Right lobe of liver (tissue), 6 donors: Measurements from ENCODE around the gene KAT6B. TPM values are rescaled to one million over a fixed set of nuclear protein-coding genes. Genes with fewer than 3 reads are reported as not detected.
"Not testable (repeated sequence)": the region's sequence is repeated elsewhere in the genome, so short reads cannot be mapped to it uniquely, and the experiment has no call there.

ENCODE experiments used
- ATAC-seq, 4 donors: fragments of 200-7000 bp; cut with Tn5 transposase; one replicate each; pipeline ENCODE4 v1.9.1; 2020; ENCODE audit warnings: mild to moderate bottlenecking in 4 of 4, moderate library complexity in 4 of 4
- DNase-seq, 3 donors: peaks; one replicate each; pipeline ENCODE4 v3.0.0-alpha.2; 2020
- H3K27ac ChIP-seq, 3 donors: fragments of 200-600 bp; one replicate each; pipeline ENCODE4 v1.8.0; 2022
- H3K27me3 ChIP-seq, 2 donors: fragments of 200-600 bp; one replicate each; pipeline ENCODE4 v1.8.0; 2022
- H3K36me3 ChIP-seq, 4 donors: fragments of 200-600 bp; sonication (generic) in 1 of 4; one replicate each; pipeline versions ENCODE4 v1.5.1 to v1.8.0; 2017 to 2022; ENCODE audit warnings: control low read depth in 1 of 4
- H3K4me1 ChIP-seq, 4 donors: fragments of 200-600 bp; sonication (generic) in 1 of 4; one replicate each; pipeline versions ENCODE4 v1.5.1 to v1.8.0; 2017 to 2022; ENCODE audit warnings: control low read depth in 1 of 4
- H3K4me3 ChIP-seq, 3 donors: fragments of 200-600 bp; one replicate each; pipeline ENCODE4 v1.8.0; 2022
- H3K9me3 ChIP-seq, 4 donors: fragments of 200-600 bp; sonication (generic) in 1 of 4; one replicate each; pipeline versions ENCODE4 v1.5.1 to v1.8.0; 2017 to 2022; ENCODE audit warnings: control low read depth in 1 of 4
- CTCF ChIP-seq, 4 donors: fragments of 200-600 bp in 3 of 4; fragments of 450-650 bp in 1 of 4; IDR thresholded peaks; one replicate each; pipeline versions ENCODE4 v1.5.1 to v1.8.0; 2016 to 2022; ENCODE audit warnings: antibody characterized with exemption in 4 of 4, mild to moderate bottlenecking in 2 of 4
- POLR2A ChIP-seq: fragments of 450-650 bp; IDR thresholded peaks from one replicate; pipeline ENCODE4 v1.6.1; 2017; ENCODE audit warnings: antibody characterized with exemption, mild to moderate bottlenecking
- WGBS: methylation state at CpG from one replicate; pipeline ENCODE4 v1.1.6; 2018; ENCODE audit warnings: low coverage, low lambda C conversion rate; ENCODE audit not compliant: insufficient coverage; ENCODE audit errors: missing lambda C conversion rate; 5-methylcytosine and 5-hydroxymethylcytosine counted together
- intact Hi-C, 2 donors: fragments of 100-400 bp; cut with DNase I; formaldehyde crosslinking; loops; one replicate each; pipeline versions ENCODE4 v1.11.2 to v1.14.1; 2022
- total RNA-seq, 6 experiments: library from RNA; depleted of rRNA in 2 of 6; stranded (reverse); fragments of >200 nt in 2 of 6; fragmentation: NEBNext Ultra II Directional in 3 of 6; extraction: Animal tissue kit (Norgen Biotek cat#: 25700) in 3 of 6; gene quantifications; one replicate each; pipeline versions ENCODE4 v1.1.0 to v1.2.4, GENCODE V29; 2016 to 2023
- donor health status: DM: no; HTN: yes; CAD: no.
- donor health status: DM: no; HTN: no; CAD: no.
- donor health status: DM: no; HTN: no; CAD: no.
- donor health status: DM: no; HTN: yes; CAD: no.
- donor health status: DM: no; HTN: yes; CAD: no.

KAT6B gene
- total RNA-seq, 6 experiments from 2014 or later: 9.2 to 17.1 (median 10.3) TPM

GRCh38 chr10:74889662-74889998 lies 63.2 kb downstream of the KAT6B start:
- intact Hi-C loops: no loop called here
- Histone ChIP-seq H3K9me3 (no peaks in the 10 kb centered on the region), H3K4me1 (peaks cover 0 to 17% (median 0%) of the 10 kb centered on the region in 4 donors), H3K27ac (no peak overlapping the region), H3K36me3 (no peaks in the 10 kb centered on the region), H3K4me3 (no peak overlapping the region), H3K27me3 (no peaks in the 10 kb centered on the region)
- DNase-seq (no peak), ATAC-seq (peak; percentile 8 to 21 (median 10))
- no peak for TF ChIP-seq POLR2A
- TF ChIP-seq CTCF (IDR thresholded peaks at IDR 0.05): peak in 1 of 4 donors; percentile 1

DNA sequence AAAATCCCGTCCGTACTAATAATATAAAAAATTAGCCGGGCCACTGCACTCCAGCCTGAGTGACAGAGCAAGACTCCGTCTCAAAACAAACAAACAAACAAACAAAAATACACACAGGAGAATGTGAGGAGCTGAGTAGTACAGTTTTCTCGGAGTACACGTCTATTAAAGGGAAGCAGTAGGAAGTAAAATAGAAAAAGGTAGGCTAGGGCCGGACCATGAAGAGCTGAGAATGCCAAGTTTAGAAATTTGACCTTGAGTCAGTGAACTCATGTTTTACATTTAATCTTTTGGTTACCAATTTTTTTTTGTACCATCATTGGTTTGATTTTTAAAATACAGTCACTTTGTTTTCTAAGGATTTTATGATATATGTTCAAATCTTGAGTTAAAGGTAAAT lies 64.1 kb downstream of the KAT6B start:
- intact Hi-C loops: no loop called here
- no peak overlapping the region for H3K27ac ChIP-seq
- no peaks in the 10 kb centered on the region for H3K27me3 ChIP-seq
- H3K9me3 ChIP-seq: no peaks in the 10 kb centered on the region
- DNase-seq: no peak
- peak in 1 of 4 donors; percentile 35 for ATAC-seq
- H3K36me3 ChIP-seq: no peaks in the 10 kb centered on the region
- H3K4me3 ChIP-seq: no peak overlapping the region
- WGBS: 59% methylated on average over 7 of the region's 7 CpGs
- peaks cover 0 to 17% (median 0%) of the 10 kb centered on the region in 4 donors for H3K4me1 ChIP-seq
- no peak for TF ChIP-seq CTCF (IDR thresholded peaks at IDR 0.05)
- TF ChIP-seq POLR2A: no peak

- H3K4me1 ChIP-seq: peaks cover 0 to 17% (median 0%) of the 10 kb centered on the region in 4 donors
- H3K27ac ChIP-seq: no peak overlapping the region
- 42% methylated on average over 2 of the region's 2 CpGs for WGBS
- intact Hi-C loops: no loop called here
- ATAC-seq (peak; percentile 45 to 74 (median 50)), DNase-seq (peak in 1 of 3 donors; percentile 55)
- H3K9me3 ChIP-seq: no peaks in the 10 kb centered on the region
- TF ChIP-seq POLR2A: no peak
- TF ChIP-seq CTCF (IDR thresholded peaks at IDR 0.05): no peak
- no peak overlapping the region for H3K4me3 ChIP-seq
- no peaks in the 10 kb centered on the region for H3K27me3 ChIP-seq
- no peaks in the 10 kb centered on the region for H3K36me3 ChIP-seq
These were observed 64.7 kb downstream of the KAT6B start for GRCh38 chr10:74891053-74891452.

DNA sequence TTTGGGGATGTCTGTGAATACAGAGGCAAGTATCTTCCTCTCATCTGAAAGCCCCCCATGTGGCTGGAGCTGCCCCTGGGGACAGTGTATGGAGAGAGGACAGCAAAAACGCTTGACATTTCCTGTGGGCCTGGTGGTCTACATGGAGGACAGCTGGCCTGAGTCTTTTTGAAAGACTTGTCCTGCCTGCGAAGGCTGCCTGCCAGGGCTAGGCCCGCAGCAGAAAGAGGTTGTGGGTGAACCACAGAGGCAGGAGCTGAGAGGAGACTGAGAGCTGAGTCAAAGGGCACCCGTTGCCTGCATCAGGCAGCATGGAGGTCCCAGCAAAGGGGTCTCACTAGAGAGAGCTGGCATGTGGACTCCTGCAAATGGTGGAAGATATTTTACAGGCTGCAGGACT lies 66.4 kb downstream of the KAT6B start:
- no peak overlapping the region for H3K27ac ChIP-seq
- intact Hi-C loops: no loop called here

GRCh38 chr10:74893329-74893728 lies 66.9 kb downstream of the KAT6B start:
- H3K27me3 ChIP-seq, H3K4me3 ChIP-seq, DNase-seq, ATAC-seq, H3K27ac ChIP-seq, H3K36me3 ChIP-seq, intact Hi-C loops, H3K9me3 ChIP-seq: not testable (repeated sequence)
- peaks cover 0 to 24% (median 0%) of the 10 kb centered on the region in 4 donors for H3K4me1 ChIP-seq
- 91% methylated on average over 6 of the region's 6 CpGs for WGBS

More for the DNA sequence above, 66.4 kb downstream of the KAT6B start:
- DNase-seq (no peak), ATAC-seq (no peak)
- no peak for TF ChIP-seq POLR2A
- no peak for TF ChIP-seq CTCF (IDR thresholded peaks at IDR 0.05)
- Histone ChIP-seq H3K4me3 (no peak overlapping the region), H3K9me3 (no peaks in the 10 kb centered on the region), H3K27me3 (no peaks in the 10 kb centered on the region), H3K4me1 (peaks cover 0 to 19% (median 0%) of the 10 kb centered on the region in 4 donors), H3K36me3 (no peaks in the 10 kb centered on the region)
- WGBS: no CpG with 5 or more reads among the region's 4 CpGs
